Measurements from ENCODE around the gene PMM2.

The PMM2 gene

DNA sequence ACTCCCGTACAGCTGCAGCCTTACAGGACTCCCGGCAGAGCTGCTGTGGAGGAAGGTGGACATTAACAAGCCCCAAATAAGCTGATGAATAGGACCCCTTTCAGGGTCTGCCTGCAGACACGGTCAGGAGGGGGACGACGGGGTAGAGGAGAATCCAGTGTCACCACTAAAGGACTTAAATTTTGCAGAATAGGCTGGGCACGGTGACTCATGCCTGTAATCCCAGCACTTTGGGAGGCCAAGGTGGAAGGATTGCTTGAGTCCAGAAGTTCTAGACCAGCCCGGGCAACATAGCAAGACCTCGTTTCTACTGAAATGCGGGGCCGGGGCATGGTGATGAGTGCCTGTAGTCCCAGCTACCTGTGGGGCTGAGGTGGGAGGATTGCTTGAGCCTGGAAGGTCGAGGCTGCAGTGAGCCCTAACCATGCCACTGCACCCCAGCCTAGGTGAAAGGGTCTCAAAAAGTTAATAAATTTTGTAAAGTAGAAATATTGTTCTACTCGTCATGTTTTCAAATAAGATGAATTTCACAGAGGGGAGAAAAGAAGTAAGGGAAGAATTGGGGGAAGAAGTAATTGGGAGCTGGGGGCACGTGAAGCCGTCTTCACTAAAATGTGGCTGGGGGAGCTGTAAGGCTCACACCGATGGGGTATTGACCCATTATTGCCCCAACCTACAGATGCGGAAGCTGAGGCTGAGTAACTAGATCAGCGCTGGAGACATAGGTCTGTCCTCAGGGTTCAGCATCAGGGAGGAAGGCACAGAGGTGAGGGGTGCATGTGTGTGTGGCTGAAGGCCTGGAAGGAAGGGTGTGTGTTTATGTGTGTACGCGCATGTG, 89.2 kb downstream of the PMM2 start:
- Mint-ChIP-seq H3K4me1 (ENCODE audit: low read depth) (peaks cover 23% of the 10 kb centered on the region), H3K4me3 (no peak overlapping the region), H3K27ac (peak overlapping the region; percentile 55), H3K27me3 (peaks cover 8% of the 10 kb centered on the region), H3K36me3 (ENCODE audit: low read depth) (peaks cover 36% of the 10 kb centered on the region), H3K9me3 (no peaks in the 10 kb centered on the region)
- DNase-seq: no peak

DNA sequence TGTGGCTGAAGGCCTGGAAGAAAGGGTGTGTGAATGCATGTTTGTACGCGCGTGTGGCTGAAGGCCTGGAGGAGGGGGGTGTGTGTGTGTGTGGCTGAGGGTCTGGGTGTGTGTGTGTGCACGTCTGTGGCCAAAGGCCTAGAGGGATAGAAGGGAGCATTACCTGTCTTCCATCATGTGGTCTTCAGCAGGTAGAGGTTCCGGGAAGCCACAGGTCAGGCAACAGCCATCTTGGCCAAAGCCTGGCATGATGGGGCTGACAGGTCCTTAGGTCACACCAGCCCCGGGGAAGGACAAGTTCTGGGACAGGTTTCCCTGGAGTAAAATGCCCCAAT, 89.8 kb downstream of the PMM2 start:
- DNase-seq: no peak
- Mint-ChIP-seq H3K27ac (no peak overlapping the region), H3K27me3 (peaks cover 8% of the 10 kb centered on the region), H3K4me1 (ENCODE audit: low read depth) (peaks cover 28% of the 10 kb centered on the region), H3K4me3 (no peak overlapping the region), H3K9me3 (no peaks in the 10 kb centered on the region), H3K36me3 (ENCODE audit: low read depth) (peaks cover 42% of the 10 kb centered on the region)

DNA sequence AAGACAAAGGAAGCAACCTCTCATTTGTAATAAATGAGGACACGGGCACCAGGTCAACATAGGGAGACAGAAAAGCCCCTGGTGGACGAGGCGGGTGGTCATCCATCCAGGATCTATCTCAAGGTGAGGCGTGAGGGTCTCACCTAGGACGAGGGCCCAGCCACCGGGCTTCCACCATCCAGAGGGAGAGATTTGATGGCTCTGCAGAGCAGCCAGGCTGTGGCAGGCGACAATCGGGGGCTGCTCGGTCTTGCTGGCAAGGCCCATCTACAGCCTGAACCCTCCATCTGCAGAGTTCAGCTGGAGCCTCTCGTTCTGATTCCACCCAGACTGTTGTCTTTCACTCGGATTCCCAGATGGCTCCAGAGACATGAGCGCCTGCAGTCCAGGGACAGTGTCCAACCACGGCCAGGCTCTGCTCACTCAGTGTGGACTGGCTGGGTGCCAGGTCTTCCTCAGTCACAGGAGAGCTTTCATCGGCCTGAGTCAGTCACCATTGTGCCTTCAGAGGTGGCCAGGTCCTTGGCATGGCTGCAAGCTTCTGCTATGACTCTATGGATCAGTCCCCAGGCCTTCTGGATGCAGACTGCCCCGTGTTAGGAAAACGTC, 90.4 kb downstream of the PMM2 start:
- H3K27ac Mint-ChIP-seq: peak overlapping the region; percentile 55
- no peaks in the 10 kb centered on the region for H3K9me3 Mint-ChIP-seq
- H3K4me1 Mint-ChIP-seq (ENCODE audit: low read depth): peaks cover 32% of the 10 kb centered on the region
- peaks cover 48% of the 10 kb centered on the region for H3K36me3 Mint-ChIP-seq (ENCODE audit: low read depth)
- H3K27me3 Mint-ChIP-seq: peaks cover 8% of the 10 kb centered on the region
- H3K4me3 Mint-ChIP-seq: no peak overlapping the region
- no peak for DNase-seq

DNA sequence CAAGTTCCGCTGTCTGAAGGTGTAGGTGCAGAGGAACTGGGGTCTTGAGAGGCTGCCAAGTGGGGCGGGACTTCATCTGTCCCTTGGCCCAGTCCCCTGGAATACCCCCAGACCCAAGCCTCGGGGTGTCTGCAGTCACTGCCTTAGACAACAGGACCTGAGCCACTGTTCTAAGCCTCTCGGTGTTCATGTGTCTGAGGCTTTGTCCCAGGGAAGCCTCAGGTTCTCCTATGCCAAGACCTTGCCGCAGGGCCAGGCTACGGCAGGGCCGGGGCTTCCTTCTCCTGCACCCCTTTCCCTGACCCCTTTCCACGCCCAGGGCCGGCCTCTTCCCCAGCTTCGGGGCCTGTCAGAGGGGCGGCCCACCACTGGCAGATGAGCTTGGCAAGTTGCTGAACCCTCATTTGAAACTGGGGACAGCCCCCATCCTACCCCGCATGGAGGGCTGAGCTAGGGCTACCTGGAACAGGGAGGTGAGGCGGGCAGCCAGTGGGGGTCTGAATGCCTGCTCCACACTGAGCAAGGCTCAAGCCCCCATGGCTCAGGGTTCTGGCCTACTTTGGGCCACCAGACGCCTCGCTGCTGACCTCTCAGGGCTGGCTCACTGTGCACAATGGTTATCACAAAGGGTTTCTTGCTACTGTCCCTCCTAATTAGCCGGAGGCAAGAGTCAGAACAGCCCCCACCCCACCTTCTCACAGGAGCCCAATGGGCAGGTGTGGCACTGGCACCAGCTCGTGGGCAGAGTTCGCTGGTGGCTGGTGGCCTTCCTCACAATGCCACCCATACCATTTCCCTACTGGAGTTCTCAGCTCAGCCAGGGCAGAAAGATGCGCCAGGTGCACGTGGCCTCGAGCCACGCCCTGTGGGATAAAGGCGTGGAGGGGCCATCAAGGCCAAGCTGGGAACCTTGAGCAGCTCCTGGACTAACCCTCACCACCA, 91.6 kb downstream of the PMM2 start:
- H3K36me3 Mint-ChIP-seq (ENCODE audit: low read depth): peaks cover 60% of the 10 kb centered on the region
- H3K27ac Mint-ChIP-seq: peak overlapping the region; percentile 29
- DNase-seq: no peak
- H3K4me1 Mint-ChIP-seq (ENCODE audit: low read depth): peaks cover 35% of the 10 kb centered on the region
- peaks cover 8% of the 10 kb centered on the region for H3K27me3 Mint-ChIP-seq
- no peak overlapping the region for H3K4me3 Mint-ChIP-seq
- H3K9me3 Mint-ChIP-seq: no peaks in the 10 kb centered on the region

DNA sequence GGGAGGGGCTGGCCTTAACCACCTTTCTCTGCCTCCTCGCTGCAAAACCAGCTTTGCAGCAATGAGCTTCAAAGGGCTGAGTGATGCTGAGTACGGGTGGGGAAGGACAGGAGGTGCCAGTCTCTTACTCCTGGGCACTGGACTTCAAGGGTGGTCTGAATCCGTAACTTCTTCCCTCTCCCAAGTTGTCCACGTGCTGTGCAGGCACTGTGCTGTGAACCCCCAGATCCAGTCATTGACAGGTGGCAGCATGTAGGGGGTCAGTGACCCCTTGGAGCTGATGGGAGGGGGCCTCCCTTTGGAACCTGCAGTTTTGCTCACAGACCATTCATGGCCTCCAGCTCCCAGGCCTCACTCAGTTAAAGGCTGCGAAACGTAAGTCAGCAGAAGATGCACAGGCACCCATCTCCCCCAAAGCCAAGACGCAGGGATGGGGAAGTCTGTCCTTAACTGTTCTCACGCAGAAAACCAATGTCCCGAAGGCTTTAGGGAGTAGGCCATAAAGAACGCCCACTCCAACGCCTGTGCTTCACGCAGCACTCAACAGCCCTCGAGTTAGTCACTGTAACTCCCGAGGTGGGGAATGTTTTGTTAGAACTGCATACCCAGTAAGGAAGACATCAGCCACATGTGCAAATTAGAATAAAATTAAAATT, 92.4 kb downstream of the PMM2 start:
- peaks cover 35% of the 10 kb centered on the region for H3K4me1 Mint-ChIP-seq (ENCODE audit: low read depth)

DNA sequence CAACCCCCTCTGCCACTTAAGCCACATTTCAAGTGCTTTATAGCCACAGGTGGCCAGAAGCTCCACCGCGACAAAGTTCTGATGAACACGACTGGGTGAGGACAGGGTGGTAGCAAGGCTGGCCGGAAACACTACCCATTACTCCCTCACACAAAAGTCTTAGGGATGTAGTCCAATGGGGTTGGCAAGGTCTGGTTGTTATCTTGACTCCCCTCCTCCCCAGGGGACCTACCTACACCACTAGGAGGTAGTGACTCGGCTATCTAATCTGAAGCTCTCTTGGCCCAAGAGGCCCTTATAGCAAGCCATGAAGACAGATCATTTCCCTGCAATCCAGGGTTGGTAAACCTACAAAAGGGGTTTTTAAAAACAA, 92.9 kb downstream of the PMM2 start:
- Mint-ChIP-seq H3K27ac (peak overlapping the region; percentile 98), H3K4me1 (ENCODE audit: low read depth) (peaks cover 33% of the 10 kb centered on the region), H3K9me3 (no peaks in the 10 kb centered on the region), H3K4me3 (no peak overlapping the region), H3K36me3 (ENCODE audit: low read depth) (peaks cover 73% of the 10 kb centered on the region), H3K27me3 (peaks cover 5% of the 10 kb centered on the region)
- no peak for DNase-seq

More for the DNA sequence above, 92.4 kb downstream of the PMM2 start:
- H3K4me3 Mint-ChIP-seq: no peak overlapping the region
- DNase-seq: no peak
- peak overlapping the region; percentile 98 for H3K27ac Mint-ChIP-seq
- peaks cover 68% of the 10 kb centered on the region for H3K36me3 Mint-ChIP-seq (ENCODE audit: low read depth)
- H3K27me3 Mint-ChIP-seq: peaks cover 8% of the 10 kb centered on the region
- no peaks in the 10 kb centered on the region for H3K9me3 Mint-ChIP-seq

DNA sequence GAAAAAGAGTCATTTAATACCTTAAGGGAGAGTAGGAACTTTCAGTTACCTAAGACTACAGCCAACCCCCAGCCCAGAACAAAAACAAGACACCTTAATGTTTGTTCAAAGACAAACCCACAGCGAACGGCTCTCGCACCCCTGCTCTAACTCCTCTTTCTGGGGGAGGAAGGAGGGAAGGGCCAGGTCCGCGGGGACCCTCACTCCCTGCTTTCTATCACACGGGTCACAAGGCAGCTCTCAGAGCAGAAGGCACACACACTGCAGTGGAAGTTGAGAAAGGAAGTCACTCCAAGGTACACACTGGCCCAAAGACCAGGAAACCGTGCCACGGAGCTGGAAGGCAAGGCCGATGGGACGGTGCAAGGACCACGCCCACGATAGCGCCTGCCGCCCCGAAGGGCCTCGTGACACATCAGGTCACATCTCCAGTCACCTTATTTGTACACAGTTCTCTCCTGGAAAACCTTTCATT, 94.5 kb downstream of the PMM2 start:
- H3K4me1 Mint-ChIP-seq (ENCODE audit: low read depth): peaks cover 23% of the 10 kb centered on the region
- peak overlapping the region; percentile 68 for H3K4me3 Mint-ChIP-seq
- peak; percentile 46 for DNase-seq
- peak overlapping the region; percentile 98 for H3K27ac Mint-ChIP-seq
- H3K9me3 Mint-ChIP-seq: no peaks in the 10 kb centered on the region
- peaks cover 84% of the 10 kb centered on the region for H3K36me3 Mint-ChIP-seq (ENCODE audit: low read depth)
- H3K27me3 Mint-ChIP-seq: no peaks in the 10 kb centered on the region

DNA sequence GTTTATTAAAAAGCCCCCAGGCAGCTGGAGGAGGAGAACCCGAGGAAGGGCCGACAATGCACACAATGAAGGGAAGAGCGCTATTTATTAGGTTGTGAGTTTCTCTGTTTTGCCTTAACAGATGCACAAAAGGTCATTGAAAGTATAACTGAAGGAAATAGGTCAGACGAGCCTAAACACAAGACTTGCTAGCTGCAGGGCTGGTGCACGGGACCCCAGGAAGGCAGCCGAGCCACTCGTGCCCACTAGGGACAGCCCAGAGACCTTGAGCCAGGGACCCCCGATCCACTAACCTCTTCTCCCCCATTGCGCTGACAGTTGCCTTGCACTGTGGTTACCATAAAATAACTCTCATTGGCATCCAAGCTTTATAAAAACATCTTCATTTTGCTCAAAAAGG, 95.8 kb downstream of the PMM2 start:
- Mint-ChIP-seq H3K4me1 (ENCODE audit: low read depth) (peaks cover 23% of the 10 kb centered on the region), H3K4me3 (no peak overlapping the region), H3K36me3 (ENCODE audit: low read depth) (peaks cover 85% of the 10 kb centered on the region), H3K9me3 (no peaks in the 10 kb centered on the region), H3K27ac (peak overlapping the region; percentile 4), H3K27me3 (no peaks in the 10 kb centered on the region)
- DNase-seq: no peak

DNA sequence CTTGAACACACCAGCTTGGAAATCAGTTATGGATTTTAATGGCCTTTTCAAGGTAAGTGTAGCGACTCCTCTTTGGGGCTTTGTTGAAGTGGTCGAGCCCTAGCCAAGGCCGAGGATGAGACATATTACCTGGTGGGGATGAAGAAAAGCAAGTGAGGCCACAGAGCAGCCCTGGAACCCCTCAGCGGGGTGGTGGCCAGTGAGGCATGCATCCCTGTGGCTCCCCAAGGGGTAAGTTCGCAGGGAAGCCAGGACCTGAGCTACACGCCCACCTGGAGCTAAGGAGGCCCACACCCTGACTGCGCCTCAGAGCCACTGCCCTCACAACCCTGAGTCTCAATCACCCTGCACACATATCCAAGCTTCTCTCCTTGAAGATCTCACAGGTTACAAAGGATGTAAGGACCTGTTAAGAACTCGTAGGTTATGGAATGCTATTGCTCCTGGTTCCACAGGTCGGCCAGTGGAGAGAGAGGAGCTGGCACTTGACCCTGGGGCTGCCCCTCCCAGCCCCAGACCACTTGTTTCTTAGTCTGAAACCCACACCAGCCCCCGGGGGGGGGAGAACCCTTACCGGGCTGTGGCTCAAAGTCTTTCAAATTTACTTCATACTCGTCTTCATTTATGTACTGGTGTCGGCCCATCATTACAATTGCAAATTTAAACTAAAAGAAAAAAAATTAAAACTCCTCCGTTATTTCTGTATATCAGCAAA, 96.5 kb downstream of the PMM2 start:
- Mint-ChIP-seq H3K27ac (peak overlapping the region; percentile 81), H3K27me3 (no peaks in the 10 kb centered on the region), H3K9me3 (no peaks in the 10 kb centered on the region), H3K36me3 (ENCODE audit: low read depth) (peaks cover 91% of the 10 kb centered on the region), H3K4me1 (ENCODE audit: low read depth) (peaks cover 23% of the 10 kb centered on the region), H3K4me3 (no peak overlapping the region)
- no peak for DNase-seq

DNA sequence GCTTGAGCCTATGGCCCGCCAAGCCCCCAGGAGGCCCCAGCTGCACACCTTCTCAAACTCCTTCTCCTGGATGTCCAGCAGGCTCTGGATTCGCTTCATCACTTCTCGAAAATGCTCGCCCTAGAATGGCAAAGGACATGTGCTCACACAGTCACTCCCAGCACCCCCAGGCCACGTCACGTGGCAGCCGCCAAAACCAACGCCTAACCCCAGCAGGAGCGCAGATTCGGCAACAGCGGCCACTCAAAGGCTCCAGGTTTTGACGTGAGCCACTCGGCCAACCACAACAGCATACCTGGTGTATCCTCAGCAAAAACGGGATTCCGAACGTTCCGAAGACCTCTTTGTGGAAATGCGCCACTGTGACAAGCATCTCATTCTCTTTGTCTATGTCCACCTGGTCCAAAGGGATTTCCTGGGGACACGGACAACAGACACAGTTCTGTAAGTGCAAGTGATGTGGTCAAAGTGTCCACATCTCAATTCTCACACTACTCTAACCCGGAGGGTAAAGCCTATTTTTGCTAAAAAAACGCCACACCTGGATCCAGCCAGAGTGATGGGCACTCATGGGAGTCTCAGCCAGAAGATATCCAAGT, 97.2 kb downstream of the PMM2 start:
- H3K4me1 Mint-ChIP-seq (ENCODE audit: low read depth): peaks cover 23% of the 10 kb centered on the region
- no peak for DNase-seq
- peak overlapping the region; percentile 81 for H3K27ac Mint-ChIP-seq
- no peaks in the 10 kb centered on the region for H3K27me3 Mint-ChIP-seq
- peaks cover 95% of the 10 kb centered on the region for H3K36me3 Mint-ChIP-seq (ENCODE audit: low read depth)
- no peaks in the 10 kb centered on the region for H3K9me3 Mint-ChIP-seq
- no peak overlapping the region for H3K4me3 Mint-ChIP-seq

DNA sequence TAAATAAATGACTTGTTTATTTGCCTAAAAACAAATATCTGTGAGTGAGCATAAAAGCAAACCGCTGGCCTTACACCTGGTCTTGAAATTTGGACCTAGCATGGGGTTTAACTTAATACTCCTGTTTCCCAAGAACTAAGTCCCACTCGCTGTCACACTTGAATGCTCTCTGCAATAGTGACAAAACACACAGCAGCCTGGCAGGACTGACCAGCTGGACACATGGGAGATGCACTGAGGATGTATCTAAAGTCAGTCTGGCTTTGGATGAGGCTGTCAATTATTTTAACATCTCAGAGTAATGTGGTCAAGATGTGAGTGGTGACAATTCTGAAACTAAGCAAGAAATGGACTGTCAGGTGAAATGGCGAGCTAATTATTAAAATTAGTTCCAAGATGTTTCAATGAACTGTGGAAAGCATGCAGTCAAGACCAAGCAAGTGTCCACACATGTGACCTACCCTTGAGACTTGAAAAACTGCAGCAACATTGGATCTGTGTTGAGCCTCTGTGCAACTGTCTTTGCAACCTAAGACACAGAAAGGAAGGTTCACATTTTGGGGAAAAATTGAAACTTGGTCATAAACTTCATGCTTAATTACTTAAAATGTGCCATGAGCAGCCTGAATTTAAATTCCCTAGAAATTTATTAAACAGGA, 101.2 kb downstream of the PMM2 start:
- no peak for DNase-seq
- Mint-ChIP-seq H3K27me3 (no peaks in the 10 kb centered on the region), H3K4me3 (no peak overlapping the region), H3K4me1 (ENCODE audit: low read depth) (no peaks in the 10 kb centered on the region), H3K36me3 (ENCODE audit: low read depth) (peaks cover 95% of the 10 kb centered on the region), H3K9me3 (no peaks in the 10 kb centered on the region), H3K27ac (no peak overlapping the region)

Data from activated T-cell treated with anti-CD3 and anti-CD28 coated beads, Interleukin-2, amount 50 U/mL, for 24 hours (primary cell).